Stimulated activated naive B cell treated with anti-CD40 and anti-IgM and Interleukin-4, amounts not matched to agents 10 μg/mL and 1 μg/mL and 100 μg/mL, for 72 hours (primary cell): ENCODE measurements around the gene AGFG1.
"Not testable (repeated sequence)": the region's sequence is repeated elsewhere in the genome, so short reads cannot be mapped to it uniquely, and the experiment has no call there.

Experiments used
- ATAC-seq, 2 donors: fragments of 150-1000 bp; cut with Tn5 transposase; replicated peaks; 2 replicates each; pipeline ENCODE4 v1.10.0; 2021; ENCODE audit warnings: moderate library complexity in 1 of 2
- DNase-seq: peaks from one replicate; pipeline ENCODE4 v3.0.0; 2021
- H3K27ac Mint-ChIP-seq: one replicate; pipeline ENCODE4 v1.8.0; 2022; ENCODE audit warnings: mild to moderate bottlenecking, mixed read lengths
- H3K27me3 Mint-ChIP-seq, 2 donors: one replicate each; pipeline ENCODE4 v1.8.0; 2022; ENCODE audit warnings: mixed read lengths in 2 of 2
- H3K36me3 Mint-ChIP-seq, 2 donors: one replicate each; pipeline ENCODE4 v1.8.0; 2022; ENCODE audit warnings: mixed read lengths in 2 of 2, mild to moderate bottlenecking in 1 of 2
- H3K4me1 Mint-ChIP-seq, 2 donors: one replicate each; pipeline ENCODE4 v1.8.0; 2022; ENCODE audit warnings: mixed read lengths in 2 of 2, mild to moderate bottlenecking in 1 of 2
- H3K4me3 Mint-ChIP-seq, 2 donors: one replicate each; pipeline ENCODE4 v1.8.0; 2022; ENCODE audit warnings: mild to moderate bottlenecking in 2 of 2, mixed read lengths in 2 of 2, moderate library complexity in 1 of 2
- H3K9me3 Mint-ChIP-seq, 2 donors: one replicate each; pipeline ENCODE4 v1.8.0; 2022; ENCODE audit warnings: mixed read lengths in 2 of 2, mild to moderate bottlenecking in 1 of 2

Gene AGFG1

GRCh38 chr2:227517724-227518123 lies 45.8 kb downstream of the AGFG1 start:
- ATAC-seq (no peak), DNase-seq (no peak)
- H3K4me3 Mint-ChIP-seq, result no peak overlapping the region
- H3K36me3 Mint-ChIP-seq, result peaks cover 8 to 24% of the 10 kb centered on the region in 2 donors
- H3K27me3 Mint-ChIP-seq, result no peaks in the 10 kb centered on the region
- no peak overlapping the region for H3K27ac Mint-ChIP-seq
- peaks cover 22 to 59% of the 10 kb centered on the region in 2 donors for H3K4me1 Mint-ChIP-seq
- no peaks in the 10 kb centered on the region for H3K9me3 Mint-ChIP-seq

DNA sequence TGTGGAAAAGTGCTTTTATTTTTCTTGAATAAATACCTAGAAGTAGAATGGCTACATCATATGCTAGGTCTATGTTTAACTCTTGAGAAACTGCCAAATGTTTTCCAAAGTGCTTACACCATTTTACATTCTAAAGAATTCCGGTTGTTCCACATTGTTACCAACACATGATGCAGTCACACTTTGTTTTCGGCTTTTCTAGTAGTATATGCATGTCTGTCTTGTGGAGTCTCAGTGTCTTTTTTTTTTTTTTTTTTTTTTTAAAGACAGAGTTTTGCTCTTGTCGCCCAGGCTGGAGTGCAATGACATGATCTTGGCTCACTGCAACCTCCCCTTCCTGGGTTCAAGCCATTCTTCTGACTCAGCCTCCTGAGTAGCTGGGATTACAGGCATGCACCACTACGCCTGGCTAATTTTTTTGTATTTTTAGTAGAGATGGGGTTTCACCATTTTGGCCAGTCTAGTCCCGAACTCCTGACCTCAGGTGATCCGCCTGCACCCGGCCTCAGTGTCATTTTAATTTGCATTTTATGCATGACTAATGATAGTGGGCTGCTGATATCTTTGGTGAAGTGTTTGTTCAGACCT lies 46.4 kb downstream of the AGFG1 start:
- ATAC-seq, result peak; percentile 49 to 65
- H3K27me3 Mint-ChIP-seq, DNase-seq, H3K27ac Mint-ChIP-seq, H3K9me3 Mint-ChIP-seq: not testable (repeated sequence)
- Mint-ChIP-seq H3K36me3 (peaks cover 8 to 22% of the 10 kb centered on the region in 2 donors), H3K4me3 (peak overlapping the region in 1 of 2 donors; percentile 3), H3K4me1 (peaks cover 19 to 53% of the 10 kb centered on the region in 2 donors)

DNA sequence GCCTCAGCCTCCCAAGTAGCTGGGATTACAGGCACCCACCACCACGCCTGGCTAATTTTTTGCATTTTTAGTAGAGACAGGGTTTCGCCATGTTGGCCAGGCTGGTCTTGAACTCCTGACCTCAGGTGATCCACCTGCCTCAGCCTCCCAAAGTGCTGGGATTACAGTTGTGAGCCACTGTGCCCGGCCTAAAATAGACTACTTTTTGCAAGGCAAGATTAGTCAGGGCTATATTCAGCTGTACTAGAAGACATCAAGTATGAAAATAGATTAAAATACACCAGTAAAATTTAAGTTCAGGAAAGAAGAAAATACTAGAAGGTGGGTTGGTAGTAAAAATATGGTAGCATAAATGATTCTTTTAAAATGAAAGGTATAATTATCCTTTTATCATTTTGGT lies 49.2 kb downstream of the AGFG1 start:
- H3K27me3 Mint-ChIP-seq, ATAC-seq, H3K9me3 Mint-ChIP-seq, DNase-seq, H3K27ac Mint-ChIP-seq, H3K4me3 Mint-ChIP-seq: not testable (repeated sequence)
- H3K4me1 Mint-ChIP-seq, result peaks cover 13 to 31% of the 10 kb centered on the region in 2 donors
- peaks cover 8 to 12% of the 10 kb centered on the region in 2 donors for H3K36me3 Mint-ChIP-seq

DNA sequence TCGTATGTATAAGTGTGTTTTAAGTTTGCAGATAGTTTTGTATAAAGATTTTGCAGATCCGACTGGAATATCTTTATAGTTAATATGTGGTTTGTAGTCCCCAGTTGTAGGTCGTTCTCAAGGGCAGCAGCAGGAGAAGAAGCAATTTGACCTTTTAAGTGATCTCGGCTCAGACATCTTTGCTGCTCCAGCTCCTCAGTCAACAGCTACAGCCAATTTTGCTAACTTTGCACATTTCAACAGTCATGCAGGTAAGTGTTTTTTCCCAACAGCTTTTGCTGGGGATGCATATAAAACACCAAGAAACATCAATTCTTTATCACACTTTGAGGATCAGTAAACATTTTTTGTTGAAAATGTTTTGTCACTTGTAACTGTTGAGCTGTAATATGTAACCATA lies 52.7 kb downstream of the AGFG1 start:
- peaks cover 10 to 11% of the 10 kb centered on the region in 2 donors for H3K36me3 Mint-ChIP-seq
- no peak overlapping the region for H3K4me3 Mint-ChIP-seq
- H3K4me1 Mint-ChIP-seq, result peaks cover 5% of the 10 kb centered on the region in 2 donors
- H3K9me3 Mint-ChIP-seq, result no peaks in the 10 kb centered on the region
- no peak overlapping the region for H3K27ac Mint-ChIP-seq
- H3K27me3 Mint-ChIP-seq, result no peaks in the 10 kb centered on the region
- ATAC-seq (no peak), DNase-seq (no peak)

- H3K36me3 Mint-ChIP-seq, result peaks cover 14 to 15% of the 10 kb centered on the region in 2 donors
- H3K27ac Mint-ChIP-seq, result no peak overlapping the region
- H3K4me1 Mint-ChIP-seq, result peaks cover 0 to 2% of the 10 kb centered on the region in 2 donors
- no peaks in the 10 kb centered on the region for H3K27me3 Mint-ChIP-seq
- H3K4me3 Mint-ChIP-seq, result no peak overlapping the region
- H3K9me3 Mint-ChIP-seq, result no peaks in the 10 kb centered on the region
- DNase-seq (no peak), ATAC-seq (no peak)
Measured at GRCh38 chr2:227527351-227527750, 55.4 kb downstream of the AGFG1 start.

- Mint-ChIP-seq H3K4me3 (no peak overlapping the region), H3K27ac (no peak overlapping the region), H3K4me1 (peaks cover 0 to 2% of the 10 kb centered on the region in 2 donors), H3K9me3 (no peaks in the 10 kb centered on the region), H3K36me3 (peaks cover 14 to 18% of the 10 kb centered on the region in 2 donors), H3K27me3 (no peaks in the 10 kb centered on the region)
- ATAC-seq (no peak), DNase-seq (no peak)
Measured at GRCh38 chr2:227528803-227529202, 56.8 kb downstream of the AGFG1 start.

- Mint-ChIP-seq H3K27ac (no peak overlapping the region), H3K4me1 (peaks cover 8 to 9% of the 10 kb centered on the region in 2 donors), H3K27me3 (no peaks in the 10 kb centered on the region), H3K9me3 (no peaks in the 10 kb centered on the region), H3K36me3 (peaks cover 8 to 15% of the 10 kb centered on the region in 2 donors), H3K4me3 (no peak overlapping the region)
- DNase-seq (no peak), ATAC-seq (no peak)
Measured at GRCh38 chr2:227529871-227530270, 57.9 kb downstream of the AGFG1 start.

DNA sequence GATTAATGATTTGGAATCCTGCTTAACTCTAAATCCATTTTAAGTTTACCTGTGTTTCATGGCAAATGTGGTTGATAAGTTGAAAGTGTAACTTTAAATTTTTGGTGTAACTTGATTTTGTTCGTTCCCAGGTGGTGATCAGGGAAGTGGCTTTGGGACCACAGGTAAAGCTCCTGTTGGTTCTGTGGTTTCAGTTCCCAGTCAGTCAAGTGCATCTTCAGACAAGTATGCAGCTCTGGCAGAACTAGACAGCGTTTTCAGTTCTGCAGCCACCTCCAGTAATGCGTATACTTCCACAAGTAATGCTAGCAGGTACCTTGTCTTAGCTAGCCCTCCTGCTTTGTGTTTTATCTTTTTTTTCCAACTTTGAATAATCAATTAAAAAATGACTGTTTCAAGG lies 62.8 kb downstream of the AGFG1 start:
- no peak overlapping the region for H3K4me3 Mint-ChIP-seq
- H3K27me3 Mint-ChIP-seq, result no peaks in the 10 kb centered on the region
- ATAC-seq, result peak; percentile 61 to 72
- H3K4me1 Mint-ChIP-seq, result peaks cover 6 to 9% of the 10 kb centered on the region in 2 donors
- no peaks in the 10 kb centered on the region for H3K9me3 Mint-ChIP-seq
- peaks cover 13 to 35% of the 10 kb centered on the region in 2 donors for H3K36me3 Mint-ChIP-seq
- H3K27ac Mint-ChIP-seq, result no peak overlapping the region
- DNase-seq, result no peak

DNA sequence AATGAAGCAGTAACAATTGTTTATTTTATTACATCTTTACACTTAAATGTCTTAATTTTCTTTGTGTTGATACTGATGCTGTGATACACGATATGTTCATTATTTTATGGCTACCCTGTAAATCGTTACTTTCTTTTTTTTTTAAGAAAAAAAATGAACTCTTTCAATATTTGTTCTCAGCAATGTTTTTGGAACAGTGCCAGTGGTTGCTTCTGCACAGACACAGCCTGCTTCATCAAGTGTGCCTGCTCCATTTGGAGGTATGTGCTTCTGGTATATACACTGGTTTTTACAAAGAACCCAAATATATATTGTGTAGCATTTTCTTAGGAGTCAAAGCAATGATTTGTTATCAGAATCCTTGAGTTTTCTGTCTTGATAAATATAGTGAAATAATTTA lies 64.5 kb downstream of the AGFG1 start:
- H3K9me3 Mint-ChIP-seq, result peaks cover 0 to 3% of the 10 kb centered on the region in 2 donors
- DNase-seq (no peak), ATAC-seq (no peak)
- H3K36me3 Mint-ChIP-seq, result peaks cover 26 to 48% of the 10 kb centered on the region in 2 donors
- no peaks in the 10 kb centered on the region for H3K27me3 Mint-ChIP-seq
- peaks cover 6 to 14% of the 10 kb centered on the region in 2 donors for H3K4me1 Mint-ChIP-seq
- H3K4me3 Mint-ChIP-seq, result no peak overlapping the region
- H3K27ac Mint-ChIP-seq, result no peak overlapping the region

- Mint-ChIP-seq H3K36me3 (peaks cover 49 to 66% of the 10 kb centered on the region in 2 donors), H3K27me3 (no peaks in the 10 kb centered on the region), H3K4me1 (peaks cover 6 to 26% of the 10 kb centered on the region in 2 donors), H3K4me3 (no peak overlapping the region), H3K27ac (no peak overlapping the region), H3K9me3 (peaks cover 0 to 3% of the 10 kb centered on the region in 2 donors)
- ATAC-seq, result no peak
- no peak for DNase-seq
Measured at GRCh38 chr2:227539465-227539956, 67.6 kb downstream of the AGFG1 start.

GRCh38 chr2:227540352-227540751 lies 68.4 kb downstream of the AGFG1 start:
- not testable (repeated sequence) for H3K27me3 Mint-ChIP-seq, DNase-seq, ATAC-seq, H3K4me3 Mint-ChIP-seq, H3K9me3 Mint-ChIP-seq
- Mint-ChIP-seq H3K4me1 (peaks cover 4 to 22% of the 10 kb centered on the region in 2 donors), H3K36me3 (peaks cover 54 to 75% of the 10 kb centered on the region in 2 donors), H3K27ac (peak overlapping the region; percentile 84)

DNA sequence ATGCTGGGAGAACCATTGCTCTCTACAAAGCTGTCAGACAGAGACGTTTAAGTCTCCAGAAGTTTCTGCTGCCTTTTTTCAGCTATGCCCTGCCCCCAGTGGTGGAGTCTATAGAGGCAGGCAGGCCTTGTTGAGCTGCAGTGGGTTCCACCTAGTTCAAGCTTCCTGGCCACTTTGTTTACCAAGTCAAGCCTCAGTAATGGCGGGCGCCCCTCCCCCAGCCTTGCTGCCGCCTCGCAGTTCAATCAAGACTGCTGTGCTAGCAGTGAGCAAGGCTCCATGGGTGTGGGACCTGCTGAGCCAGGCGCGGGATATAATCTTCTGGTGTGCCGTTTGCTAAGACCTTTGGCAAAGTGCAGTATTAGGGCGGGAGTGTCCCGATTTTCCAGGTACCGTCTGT lies 74.0 kb downstream of the AGFG1 start:
- Mint-ChIP-seq H3K27ac (no peak overlapping the region), H3K4me3 (no peak overlapping the region), H3K9me3 (peaks cover 0 to 1% of the 10 kb centered on the region in 2 donors), H3K4me1 (peaks cover 4 to 22% of the 10 kb centered on the region in 2 donors), H3K36me3 (peaks cover 54 to 66% of the 10 kb centered on the region in 2 donors), H3K27me3 (no peaks in the 10 kb centered on the region)
- peak; percentile 2 for DNase-seq
- ATAC-seq, result no peak

- Mint-ChIP-seq H3K36me3 (peaks cover 23 to 34% of the 10 kb centered on the region in 2 donors), H3K4me1 (no peaks in the 10 kb centered on the region), H3K4me3 (no peak overlapping the region), H3K27me3 (no peaks in the 10 kb centered on the region), H3K9me3 (no peaks in the 10 kb centered on the region), H3K27ac (no peak overlapping the region)
- DNase-seq (no peak), ATAC-seq (no peak)
Measured at GRCh38 chr2:227551836-227552235, 79.9 kb downstream of the AGFG1 start.

DNA sequence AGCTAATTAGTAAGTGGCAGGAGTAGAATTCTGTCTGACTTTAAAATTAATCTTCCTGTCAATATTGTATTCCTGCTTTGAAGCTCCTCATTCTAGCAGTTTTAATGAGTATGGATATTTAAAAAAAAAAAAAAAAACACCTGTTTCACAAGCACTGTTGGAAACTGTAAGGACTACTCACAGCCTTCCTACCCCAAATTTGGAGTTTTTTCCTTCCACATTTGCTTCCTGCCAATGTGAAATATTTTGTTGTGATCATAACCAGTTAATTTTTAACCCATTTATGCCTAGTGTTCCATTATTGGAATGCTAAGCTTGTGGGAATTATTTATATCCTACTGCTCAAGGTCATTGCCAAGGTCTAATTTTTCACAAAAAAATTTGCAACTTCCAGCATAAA lies 90.6 kb downstream of the AGFG1 start:
- H3K4me1 Mint-ChIP-seq, result peaks cover 0 to 3% of the 10 kb centered on the region in 2 donors
- no peak overlapping the region for H3K27ac Mint-ChIP-seq
- DNase-seq, result no peak
- H3K9me3 Mint-ChIP-seq, result no peaks in the 10 kb centered on the region
- H3K4me3 Mint-ChIP-seq, result no peak overlapping the region
- no peak for ATAC-seq
- H3K36me3 Mint-ChIP-seq, result peaks cover 11 to 17% of the 10 kb centered on the region in 2 donors
- H3K27me3 Mint-ChIP-seq, result no peaks in the 10 kb centered on the region

DNA sequence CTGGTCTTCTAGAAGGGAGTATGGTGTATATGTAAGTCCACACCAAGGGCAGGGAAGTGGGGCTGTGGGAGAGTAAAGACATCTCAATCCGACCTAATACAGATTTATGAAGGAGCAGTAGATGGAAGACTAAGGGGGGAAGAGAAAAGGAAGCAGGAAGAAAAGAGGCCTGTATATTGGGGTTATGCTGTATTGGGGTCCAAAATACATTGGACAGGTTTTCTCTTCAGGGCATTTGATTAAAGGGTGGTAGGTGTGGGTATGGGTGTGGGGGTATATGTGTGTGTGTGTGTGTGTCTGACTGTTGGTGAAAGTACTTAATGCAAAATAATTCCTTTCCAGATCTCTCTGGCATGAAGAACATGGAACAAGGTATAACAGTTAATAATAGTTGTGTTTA lies 93.1 kb downstream of the AGFG1 start:
- Mint-ChIP-seq H3K4me1 (peaks cover 0 to 3% of the 10 kb centered on the region in 2 donors), H3K27ac (peak overlapping the region; percentile 33), H3K36me3 (peaks cover 11 to 15% of the 10 kb centered on the region in 2 donors), H3K27me3 (no peaks in the 10 kb centered on the region), H3K9me3 (no peaks in the 10 kb centered on the region), H3K4me3 (no peak overlapping the region)
- ATAC-seq (no peak), DNase-seq (no peak)
